ENCODE data around the gene FAM76B.

DNA sequence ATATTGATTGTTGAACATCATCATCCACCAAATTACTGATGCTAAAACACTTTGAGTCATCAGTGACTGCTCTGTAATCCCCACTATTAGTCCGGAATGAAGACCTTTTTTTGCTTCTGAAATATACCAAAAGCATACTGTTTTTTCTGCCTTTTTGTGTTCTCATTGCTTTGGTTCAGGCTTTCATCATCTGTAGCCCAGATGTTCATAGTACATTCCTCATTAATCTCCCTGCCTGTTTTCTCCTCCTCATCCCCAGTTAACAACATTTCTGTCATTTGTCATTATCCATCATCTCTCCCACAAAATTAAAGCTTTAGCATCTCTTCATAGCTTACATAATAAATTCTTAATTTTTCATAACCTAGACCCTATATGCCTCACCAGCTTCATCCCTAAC is 10.0 kb upstream of the FAM76B start:
- no peak for TF ChIP-seq GATA3 (IDR thresholded peaks at IDR 0.05; ENCODE audit: borderline replicate concordance)
- no peak for TF ChIP-seq MAZ (IDR thresholded peaks at IDR 0.05; ENCODE audit: borderline replicate concordance, low read depth, low read length)
- TF ChIP-seq HDAC2 (IDR thresholded peaks at IDR 0.05) = no peak
- no peak for TF ChIP-seq EP300 (IDR thresholded peaks at IDR 0.05)
- no peak for TF ChIP-seq RAD21 (conservative IDR thresholded peaks at IDR 0.05 in 1 of 2, IDR thresholded peaks at IDR 0.05 in 1 of 2)
- TF ChIP-seq CTCF (IDR thresholded peaks at IDR 0.05) = no peak
- no peak for TF ChIP-seq POLR2A (IDR thresholded peaks at IDR 0.05; ENCODE audit: low read length)
- TF ChIP-seq PHF8 (IDR thresholded peaks at IDR 0.05; ENCODE audit: borderline replicate concordance, low read depth) = no peak
- TF ChIP-seq ELK1 (IDR thresholded peaks at IDR 0.05; ENCODE audit: low read depth, low read length) = no peak
- no peak for TF ChIP-seq REST (IDR thresholded peaks at IDR 0.05)
- no peak for TF ChIP-seq KDM5A (IDR thresholded peaks at IDR 0.05)
